Sigmoid colon (tissue), 4 donors: ENCODE data around the gene AMER3.

Experiments used
- EP300 ChIP-seq, 4 donors: sonication (generic); formaldehyde crosslinking; IDR thresholded peaks; one replicate each; pipeline ENCODE4 v1.6.1; 2017; ENCODE audit warnings: antibody characterized with exemption in 4 of 4
- POLR2AphosphoS5 ChIP-seq, 4 donors: sonication (generic); formaldehyde crosslinking; IDR thresholded peaks; one replicate each; pipeline ENCODE4 v1.6.1; 2017; ENCODE audit warnings: antibody characterized with exemption in 4 of 4
- TF ChIP-seq, protein P1 (sequence below), 4 experiments: fragments of 450-650 bp in 3 of 4; fragments of 200-600 bp in 1 of 4; IDR thresholded peaks; one replicate each; pipeline ENCODE4 v1.5.1; 2016 to 2019; ENCODE audit warnings: antibody characterized with exemption in 4 of 4, mild to moderate bottlenecking in 3 of 4, moderate library complexity in 2 of 4

DNA sequence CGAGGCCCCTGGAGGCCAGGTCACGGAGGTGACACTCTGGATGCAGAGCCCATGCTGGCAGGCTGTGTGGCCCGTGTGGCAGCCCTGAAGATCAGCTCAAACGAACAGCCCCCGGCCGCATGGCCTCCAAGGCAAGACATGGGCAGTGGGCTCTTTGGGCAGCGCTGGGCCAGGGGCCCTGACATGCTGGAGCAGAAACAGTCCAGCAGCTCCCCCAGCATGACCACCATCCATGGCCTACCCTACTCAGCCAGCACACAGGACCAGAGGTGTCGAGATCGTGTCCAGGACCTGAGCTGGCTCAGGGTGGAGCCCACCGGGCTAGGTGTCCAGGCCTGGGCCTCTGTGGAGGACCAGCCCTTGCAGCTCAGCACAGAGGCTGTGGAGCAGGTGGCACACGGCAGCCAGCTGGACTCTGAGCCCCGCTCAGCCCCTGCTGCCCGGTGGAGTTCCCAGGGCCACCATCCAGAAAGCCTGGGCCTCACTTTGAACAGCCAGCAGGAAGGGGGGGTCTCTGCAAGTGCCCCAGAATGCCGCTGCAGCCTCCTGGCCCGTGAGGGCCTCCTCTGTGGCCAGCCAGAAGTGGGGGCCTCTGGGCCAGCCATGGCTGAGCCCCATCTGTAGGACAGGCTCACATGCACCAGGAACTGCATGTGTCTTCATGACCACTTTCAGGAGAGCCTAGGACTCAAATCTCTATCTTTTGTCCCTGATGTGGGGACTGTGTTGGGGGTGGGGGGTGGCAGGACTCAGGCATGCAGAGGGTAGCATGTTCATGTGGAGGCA, 8.9 kb downstream of the AMER3 start:
- TF ChIP-seq, protein P1, sequence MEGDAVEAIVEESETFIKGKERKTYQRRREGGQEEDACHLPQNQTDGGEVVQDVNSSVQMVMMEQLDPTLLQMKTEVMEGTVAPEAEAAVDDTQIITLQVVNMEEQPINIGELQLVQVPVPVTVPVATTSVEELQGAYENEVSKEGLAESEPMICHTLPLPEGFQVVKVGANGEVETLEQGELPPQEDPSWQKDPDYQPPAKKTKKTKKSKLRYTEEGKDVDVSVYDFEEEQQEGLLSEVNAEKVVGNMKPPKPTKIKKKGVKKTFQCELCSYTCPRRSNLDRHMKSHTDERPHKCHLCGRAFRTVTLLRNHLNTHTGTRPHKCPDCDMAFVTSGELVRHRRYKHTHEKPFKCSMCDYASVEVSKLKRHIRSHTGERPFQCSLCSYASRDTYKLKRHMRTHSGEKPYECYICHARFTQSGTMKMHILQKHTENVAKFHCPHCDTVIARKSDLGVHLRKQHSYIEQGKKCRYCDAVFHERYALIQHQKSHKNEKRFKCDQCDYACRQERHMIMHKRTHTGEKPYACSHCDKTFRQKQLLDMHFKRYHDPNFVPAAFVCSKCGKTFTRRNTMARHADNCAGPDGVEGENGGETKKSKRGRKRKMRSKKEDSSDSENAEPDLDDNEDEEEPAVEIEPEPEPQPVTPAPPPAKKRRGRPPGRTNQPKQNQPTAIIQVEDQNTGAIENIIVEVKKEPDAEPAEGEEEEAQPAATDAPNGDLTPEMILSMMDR (IDR thresholded peaks at IDR 0.05), result no peak
- TF ChIP-seq EP300 (IDR thresholded peaks at IDR 0.05) (no peak), POLR2AphosphoS5 (IDR thresholded peaks at IDR 0.05) (no peak)
